ENCODE measurements around the gene RNASET2. TPM values are rescaled to one million over a fixed set of nuclear protein-coding genes. Genes with fewer than 3 reads are reported as not detected.

The RNASET2 gene
- total RNA-seq, 4 donors from 2014 or later: 121 to 191 (median 176) TPM

DNA sequence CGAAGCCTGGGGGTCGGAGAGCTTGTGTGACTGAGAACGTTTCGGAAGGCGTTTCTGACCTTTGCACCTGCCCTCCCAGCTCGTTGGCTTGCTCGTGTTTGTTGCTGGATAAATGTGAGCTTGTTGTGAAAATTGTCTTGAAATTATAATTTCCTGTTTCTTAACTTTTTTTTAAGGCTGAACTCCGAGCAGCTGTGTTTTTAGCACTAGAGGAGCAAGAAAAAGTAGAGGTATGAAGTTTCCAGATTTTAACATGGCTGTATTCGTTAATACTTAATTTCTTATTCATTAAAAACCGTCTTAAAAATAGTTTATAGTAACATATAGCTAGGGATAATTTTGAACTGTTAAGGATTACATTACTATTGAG lies 43.5 kb upstream of the RNASET2 start:
- no peaks in the 10 kb centered on the region for H3K27me3 ChIP-seq
- peak; percentile 49 for DNase-seq
- WGBS, 2 donors (ENCODE audit: low coverage in 1 of 2): 0 to 1% methylated on average over 5 to 10 of the region's 10 CpGs
- peak overlapping the region; percentile 82 to 91 (median 85) for H3K27ac ChIP-seq
- H3K36me3 ChIP-seq: no peaks in the 10 kb centered on the region
- intact Hi-C loops (cut with DNase I; ENCODE audit: low total_unique reads): no loop called here
- H3K4me1 ChIP-seq: peaks cover 7 to 21% (median 20%) of the 10 kb centered on the region in 4 donors
- H3K4me3 ChIP-seq: peak overlapping the region; percentile 54 to 100 (median 99)
- TF ChIP-seq POLR2A (IDR thresholded peaks at IDR 0.05) (no peak), POLR2AphosphoS5 (IDR thresholded peaks at IDR 0.05) (no peak), EP300 (IDR thresholded peaks at IDR 0.05; ENCODE audit: low read depth) (no peak)
- TF ChIP-seq, protein P1, sequence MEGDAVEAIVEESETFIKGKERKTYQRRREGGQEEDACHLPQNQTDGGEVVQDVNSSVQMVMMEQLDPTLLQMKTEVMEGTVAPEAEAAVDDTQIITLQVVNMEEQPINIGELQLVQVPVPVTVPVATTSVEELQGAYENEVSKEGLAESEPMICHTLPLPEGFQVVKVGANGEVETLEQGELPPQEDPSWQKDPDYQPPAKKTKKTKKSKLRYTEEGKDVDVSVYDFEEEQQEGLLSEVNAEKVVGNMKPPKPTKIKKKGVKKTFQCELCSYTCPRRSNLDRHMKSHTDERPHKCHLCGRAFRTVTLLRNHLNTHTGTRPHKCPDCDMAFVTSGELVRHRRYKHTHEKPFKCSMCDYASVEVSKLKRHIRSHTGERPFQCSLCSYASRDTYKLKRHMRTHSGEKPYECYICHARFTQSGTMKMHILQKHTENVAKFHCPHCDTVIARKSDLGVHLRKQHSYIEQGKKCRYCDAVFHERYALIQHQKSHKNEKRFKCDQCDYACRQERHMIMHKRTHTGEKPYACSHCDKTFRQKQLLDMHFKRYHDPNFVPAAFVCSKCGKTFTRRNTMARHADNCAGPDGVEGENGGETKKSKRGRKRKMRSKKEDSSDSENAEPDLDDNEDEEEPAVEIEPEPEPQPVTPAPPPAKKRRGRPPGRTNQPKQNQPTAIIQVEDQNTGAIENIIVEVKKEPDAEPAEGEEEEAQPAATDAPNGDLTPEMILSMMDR (IDR thresholded peaks at IDR 0.05): no peak
- in situ Hi-C loops (cut with MboI; ENCODE audit: low pct_ligation_motif_present in 1 of 4, low pct_unique_long_range_greater_than_20kb in 1 of 4, low sequenced_read_pairs in 3 of 4): loop anchor here in 3 of 4 donors (10.0 to 25.0 kb wide), 4 partner anchors 135 to 363 kb away; partner anchors contain the start of gene RPS6KA2 (in 1 of the 3)
- H3K9me3 ChIP-seq: no peaks in the 10 kb centered on the region

DNA sequence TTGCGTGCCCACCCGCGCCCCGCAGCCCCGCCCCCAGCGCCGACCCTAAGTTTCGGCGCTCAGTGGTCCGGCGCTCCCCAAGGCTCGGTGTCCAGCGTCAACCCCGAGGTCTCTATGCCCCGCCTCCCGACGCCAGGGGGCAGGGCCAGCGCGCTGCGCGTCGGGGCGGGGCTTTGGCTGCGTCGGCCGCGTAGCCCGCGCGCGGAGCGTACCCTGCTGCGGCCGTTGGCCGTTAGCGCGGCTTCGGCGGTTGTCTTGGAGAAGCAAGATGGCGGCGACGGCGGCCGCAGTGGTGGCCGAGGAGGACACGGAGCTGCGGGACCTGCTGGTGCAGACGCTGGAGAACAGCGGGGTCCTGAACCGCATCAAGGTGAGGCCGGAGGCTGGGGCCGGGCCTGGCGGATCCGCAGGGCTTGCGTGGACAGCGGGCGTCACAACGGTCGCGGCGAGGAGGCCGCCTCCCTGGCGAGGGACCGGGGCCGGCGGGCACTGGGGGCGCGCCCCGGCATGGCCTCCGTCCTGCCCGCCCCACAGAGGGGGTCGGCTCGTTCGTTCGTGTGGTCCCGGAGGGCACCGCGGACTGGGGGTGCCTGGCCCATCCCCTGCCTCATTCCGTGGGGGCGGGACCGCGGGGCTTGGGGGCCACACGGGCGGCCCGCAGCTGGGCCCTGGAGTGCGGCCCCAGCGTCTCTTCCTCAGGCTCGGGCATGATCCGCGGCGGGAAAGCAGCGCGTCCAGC lies 43.0 kb upstream of the RNASET2 start, which contains the start of gene CEP43:
Gene CEP43 (plus strand): TSS at position 253 of the 739 bp plus-strand sequence. CDS start 16 bp downstream, at position 269.
- Histone ChIP-seq H3K4me1 (peaks cover 7 to 21% (median 20%) of the 10 kb centered on the region in 4 donors), H3K9me3 (no peaks in the 10 kb centered on the region), H3K27ac (peak within 1 kb of the TSS; percentile 82 to 91 (median 85)), H3K4me3 (peak within 1 kb of the TSS; percentile 54 to 100 (median 99)), H3K36me3 (no peaks in the 10 kb centered on the region), H3K27me3 (no peaks in the 10 kb centered on the region)
- TF ChIP-seq POLR2A (IDR thresholded peaks at IDR 0.05) (peak; percentile 52), POLR2AphosphoS5 (IDR thresholded peaks at IDR 0.05) (peak; percentile 33 to 44 (median 40)), EP300 (IDR thresholded peaks at IDR 0.05; ENCODE audit: low read depth) (no peak)
- TF ChIP-seq, protein P1 (IDR thresholded peaks at IDR 0.05): peak in 1 of 5 experiments; percentile 8
- in situ Hi-C loops (cut with MboI; ENCODE audit: low pct_ligation_motif_present in 1 of 4, low pct_unique_long_range_greater_than_20kb in 1 of 4, low sequenced_read_pairs in 3 of 4) (loop anchor here in 3 of 4 donors (10.0 to 25.0 kb wide), 3 partner anchors 135 to 362 kb away; partner anchors contain the start of gene RPS6KA2 (in 1 of the 3)), intact Hi-C loops (cut with DNase I; ENCODE audit: low total_unique reads) (no loop called here)
- WGBS, 2 donors (ENCODE audit: low coverage in 1 of 2): 1% methylated on average over 70 of the region's 93 CpGs; no CpG with 5 or more reads in 1 of the 2 donors
- DNase-seq: peak; percentile 95

DNA sequence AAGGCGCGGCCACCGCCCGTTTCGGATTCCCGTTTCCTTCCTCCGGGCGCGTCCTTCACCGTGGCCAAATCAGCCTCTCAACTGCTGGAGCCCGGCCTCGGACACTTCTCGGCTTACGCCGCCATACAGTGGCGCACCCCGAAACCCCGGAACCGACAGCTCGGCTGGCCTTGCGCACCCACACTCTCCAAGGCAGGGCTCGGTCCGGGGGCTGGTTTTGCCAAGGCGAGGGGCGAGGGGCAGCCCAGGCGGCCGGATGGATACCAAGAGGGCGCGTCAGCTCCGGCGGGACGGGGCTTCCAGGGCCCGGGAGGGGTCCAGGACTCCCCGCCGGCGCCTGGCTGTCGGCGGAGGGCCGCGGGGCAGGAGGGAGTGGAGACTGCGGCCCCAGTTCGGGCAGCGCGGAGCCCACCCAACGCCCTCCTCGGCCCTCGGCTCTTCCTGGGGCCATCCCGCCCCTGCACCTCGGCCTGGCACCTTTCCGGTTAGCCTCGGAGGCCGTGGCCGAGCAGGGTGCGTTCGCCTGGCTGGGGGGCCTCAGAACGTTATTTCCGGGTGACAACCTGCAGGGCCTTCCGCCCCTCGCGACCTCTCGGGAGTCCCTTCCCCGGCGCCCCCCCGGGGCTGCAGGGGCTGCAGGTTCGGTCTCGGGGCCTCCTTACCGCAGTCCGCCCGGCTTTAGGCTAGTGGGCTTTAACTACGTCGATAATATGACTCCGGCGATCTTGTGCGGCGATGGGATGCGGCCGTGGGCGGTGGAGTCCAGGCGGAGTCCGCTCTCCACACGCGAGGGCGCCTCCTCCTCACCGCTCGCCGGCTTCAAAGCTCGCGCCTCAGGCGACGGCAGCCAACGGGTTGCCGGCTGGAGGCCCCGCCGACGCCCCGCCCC lies 42.1 kb upstream of the RNASET2 start:
- 1% methylated on average over 68 of the region's 96 CpGs; no CpG with 5 or more reads in 1 of the 2 donors for WGBS, 2 donors (ENCODE audit: low coverage in 1 of 2)
- intact Hi-C loops (cut with DNase I; ENCODE audit: low total_unique reads) (no loop called here), in situ Hi-C loops (cut with MboI; ENCODE audit: low pct_ligation_motif_present in 1 of 4, low pct_unique_long_range_greater_than_20kb in 1 of 4, low sequenced_read_pairs in 3 of 4) (loop anchor here in 3 of 4 donors (10.0 to 25.0 kb wide), 3 partner anchors 136 to 361 kb away; partner anchors contain the start of gene RPS6KA2 (in 1 of the 3))
- Histone ChIP-seq H3K27me3 (no peaks in the 10 kb centered on the region), H3K4me3 (peak overlapping the region; percentile 54 to 100 (median 94)), H3K4me1 (peaks cover 7 to 21% (median 20%) of the 10 kb centered on the region in 4 donors), H3K36me3 (no peaks in the 10 kb centered on the region), H3K27ac (peak overlapping the region; percentile 82 to 91 (median 85)), H3K9me3 (no peaks in the 10 kb centered on the region)
- TF ChIP-seq, protein P1 (IDR thresholded peaks at IDR 0.05): no peak
- TF ChIP-seq EP300 (IDR thresholded peaks at IDR 0.05; ENCODE audit: low read depth): no peak
- no peak for TF ChIP-seq POLR2A (IDR thresholded peaks at IDR 0.05)
- TF ChIP-seq POLR2AphosphoS5 (IDR thresholded peaks at IDR 0.05): no peak
- DNase-seq: peak; percentile 22
